MCF 10A (cell line): ENCODE data around the gene LAMA3. TPM values are rescaled to one million over a fixed set of nuclear protein-coding genes. Genes with fewer than 3 reads are reported as not detected.

Experiments used
- BruUV-seq: library from RNA; stranded (reverse); fragments of 400-500 nt; replicated peaks from 2 replicates; lab custom pipeline; 2021; lab: Mats Ljungman, UMichigan
- CTCF ChIA-PET: fragments of 300-600 bp; sonication (Branson Sonifier 250); formaldehyde crosslinking; extraction: SDS; loops from one replicate; lab custom pipeline; 2021; ENCODE audit warnings: antibody characterized with exemption, inconsistent platforms; lab: Yijun Ruan, JAX
- POLR2A ChIA-PET: fragments of 300-600, 350-650 bp; sonication (Branson Sonifier 250); formaldehyde crosslinking; extraction: SDS; loops from one replicate; lab custom pipeline; 2020; ENCODE audit warnings: antibody characterized with exemption, inconsistent platforms; lab: Yijun Ruan, JAX
- DNase-seq: peaks from one replicate; pipeline ENCODE4 v3.0.0-alpha.2; 2018; ENCODE audit not compliant: unreplicated experiment
- H3K27ac Mint-ChIP-seq: one replicate; pipeline ENCODE4 v1.8.0; 2022; ENCODE audit warnings: mild to moderate bottlenecking, low read depth, mixed read lengths; ENCODE audit not compliant: unreplicated experiment
- H3K27me3 Mint-ChIP-seq: one replicate; pipeline ENCODE4 v1.8.0; 2022; ENCODE audit warnings: mixed read lengths; ENCODE audit not compliant: insufficient read depth, unreplicated experiment
- H3K36me3 Mint-ChIP-seq: one replicate; pipeline ENCODE4 v1.8.0; 2022; ENCODE audit warnings: mild to moderate bottlenecking, moderate library complexity, mixed read lengths; ENCODE audit not compliant: insufficient read depth, unreplicated experiment
- H3K4me1 Mint-ChIP-seq: one replicate; pipeline ENCODE4 v1.8.0; 2022; ENCODE audit warnings: mixed read lengths; ENCODE audit not compliant: insufficient read depth, unreplicated experiment
- H3K4me3 Mint-ChIP-seq: one replicate; pipeline ENCODE4 v1.8.0; 2022; ENCODE audit warnings: mild to moderate bottlenecking, moderate library complexity, mixed read lengths; ENCODE audit not compliant: unreplicated experiment
- H3K9me3 Mint-ChIP-seq: one replicate; pipeline ENCODE4 v1.8.0; 2022; ENCODE audit warnings: mixed read lengths; ENCODE audit not compliant: unreplicated experiment
- intact Hi-C: fragments of 100-400 bp; cut with micrococcal nuclease; formaldehyde crosslinking; loops from 2 replicates; pipeline ENCODE4 v1.14.1; 2022
- total RNA-seq: library from RNA; stranded (reverse); gene quantifications from 2 replicates; pipeline ENCODE4 v1.2.3, GENCODE V29; 2022
- TF ChIP-seq, protein P1 (sequence below): fragments of 200-600 bp; IDR thresholded peaks from one replicate; pipeline ENCODE4 v1.8.0; 2022; ENCODE audit warnings: antibody characterized with exemption, mild to moderate bottlenecking; ENCODE audit not compliant: unreplicated experiment

LAMA3 gene
- total RNA-seq, 1 experiment from 2014 or later, result 371 TPM

DNA sequence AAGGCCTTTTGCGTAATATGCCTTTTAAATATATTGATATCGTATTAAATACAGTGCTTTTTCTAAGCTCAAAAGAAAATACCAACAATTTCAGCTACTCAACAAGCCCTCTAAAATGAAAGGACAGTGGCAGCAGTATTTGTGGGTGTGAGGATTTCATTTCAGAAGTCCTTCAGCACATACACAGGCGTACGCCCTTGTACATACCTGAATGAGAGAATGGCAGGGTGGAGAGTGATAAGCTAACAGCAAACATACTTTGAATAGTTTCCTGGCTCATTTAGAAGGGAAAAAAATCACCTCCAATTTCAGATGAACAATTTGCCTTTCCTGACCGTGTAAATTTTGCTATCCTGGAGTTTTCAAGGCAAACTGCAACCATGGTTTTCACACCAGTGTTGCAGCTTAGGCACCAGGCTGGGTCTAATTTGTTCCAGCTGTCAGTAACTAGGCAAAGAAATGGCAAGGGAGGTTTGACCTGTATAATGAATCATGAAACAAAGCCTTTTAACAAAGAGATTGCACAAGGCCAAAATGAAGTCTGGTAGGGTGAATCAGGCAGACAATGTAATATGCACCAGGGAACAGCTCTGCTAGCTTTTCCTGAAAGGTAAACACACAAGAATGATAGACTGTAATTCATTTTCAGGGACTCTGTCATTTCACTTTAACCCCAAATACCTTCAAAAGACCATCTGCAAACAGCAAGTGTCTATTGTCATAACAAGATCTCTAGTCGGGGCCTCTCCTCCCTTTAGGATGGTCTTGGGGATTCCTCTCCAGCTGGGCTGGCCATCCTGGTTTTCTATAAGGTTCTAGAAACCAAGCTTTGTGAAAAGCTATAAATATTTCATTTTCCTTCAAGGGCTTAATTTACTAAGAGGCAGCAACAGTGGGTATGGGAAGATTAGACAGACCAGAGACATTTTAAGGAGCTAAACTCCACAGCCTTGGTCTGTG, 38.0 kb upstream of the LAMA3 start:
- DNase-seq, result peak; percentile 74
- ChIA-PET CTCF (interaction anchor here (0.5 to 1.8 kb wide), 8 partner anchors 8 to 52 kb away, joined by 3 to 10 read pairs (median 5); no protein-coding TSS in a partner anchor), POLR2A (interaction anchor here (0.7 to 2.2 kb wide), 11 partner anchors 10 to 221 kb away, joined by 3 to 15 read pairs (median 5); no protein-coding TSS in a partner anchor)
- H3K27me3 Mint-ChIP-seq, result no peaks in the 10 kb centered on the region
- peaks cover 8% of the 10 kb centered on the region for H3K4me1 Mint-ChIP-seq
- H3K9me3 Mint-ChIP-seq, result no peaks in the 10 kb centered on the region
- no TSS peak for BruUV-seq
- H3K36me3 Mint-ChIP-seq, result peaks cover 4% of the 10 kb centered on the region
- no peak overlapping the region for H3K4me3 Mint-ChIP-seq
- H3K27ac Mint-ChIP-seq, result no peak overlapping the region
- intact Hi-C loops, result no loop called here
- TF ChIP-seq, protein P1, sequence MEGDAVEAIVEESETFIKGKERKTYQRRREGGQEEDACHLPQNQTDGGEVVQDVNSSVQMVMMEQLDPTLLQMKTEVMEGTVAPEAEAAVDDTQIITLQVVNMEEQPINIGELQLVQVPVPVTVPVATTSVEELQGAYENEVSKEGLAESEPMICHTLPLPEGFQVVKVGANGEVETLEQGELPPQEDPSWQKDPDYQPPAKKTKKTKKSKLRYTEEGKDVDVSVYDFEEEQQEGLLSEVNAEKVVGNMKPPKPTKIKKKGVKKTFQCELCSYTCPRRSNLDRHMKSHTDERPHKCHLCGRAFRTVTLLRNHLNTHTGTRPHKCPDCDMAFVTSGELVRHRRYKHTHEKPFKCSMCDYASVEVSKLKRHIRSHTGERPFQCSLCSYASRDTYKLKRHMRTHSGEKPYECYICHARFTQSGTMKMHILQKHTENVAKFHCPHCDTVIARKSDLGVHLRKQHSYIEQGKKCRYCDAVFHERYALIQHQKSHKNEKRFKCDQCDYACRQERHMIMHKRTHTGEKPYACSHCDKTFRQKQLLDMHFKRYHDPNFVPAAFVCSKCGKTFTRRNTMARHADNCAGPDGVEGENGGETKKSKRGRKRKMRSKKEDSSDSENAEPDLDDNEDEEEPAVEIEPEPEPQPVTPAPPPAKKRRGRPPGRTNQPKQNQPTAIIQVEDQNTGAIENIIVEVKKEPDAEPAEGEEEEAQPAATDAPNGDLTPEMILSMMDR, result no peak

DNA sequence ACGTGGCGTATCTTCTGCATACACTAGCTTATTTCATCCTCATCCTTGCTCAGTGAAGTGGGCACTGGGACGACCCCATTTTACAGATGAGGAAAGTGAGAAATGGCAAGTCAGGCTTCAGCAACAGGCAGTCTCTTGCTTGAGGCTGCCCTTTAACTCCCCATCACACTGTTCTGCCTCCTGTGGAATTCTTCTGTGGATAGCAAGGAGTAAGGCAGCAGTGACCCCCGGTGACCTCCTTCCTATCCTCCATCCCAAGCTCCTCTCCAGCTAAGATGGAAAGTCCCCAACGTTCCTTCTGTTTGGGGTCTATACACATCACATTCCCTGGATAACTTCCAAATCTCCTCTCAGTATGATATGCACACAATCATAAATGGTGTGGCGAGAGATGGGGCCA, 37.0 kb upstream of the LAMA3 start:
- POLR2A ChIA-PET, result interaction anchor here (0.7 to 2.2 kb wide), 5 partner anchors 11 to 53 kb away, joined by 3 to 8 read pairs (median 5); no protein-coding TSS in a partner anchor
- Mint-ChIP-seq H3K27me3 (no peaks in the 10 kb centered on the region), H3K36me3 (peaks cover 4% of the 10 kb centered on the region), H3K27ac (no peak overlapping the region), H3K4me1 (peaks cover 8% of the 10 kb centered on the region), H3K9me3 (no peaks in the 10 kb centered on the region), H3K4me3 (no peak overlapping the region)
- intact Hi-C loops, result no loop called here
- CTCF ChIA-PET, result interaction anchor here (0.6 to 1.7 kb wide), 6 partner anchors 9 to 51 kb away, joined by 3 to 6 read pairs (median 5); no protein-coding TSS in a partner anchor
- BruUV-seq, result no TSS peak
- no peak for DNase-seq
- TF ChIP-seq, protein P1, result no peak

DNA sequence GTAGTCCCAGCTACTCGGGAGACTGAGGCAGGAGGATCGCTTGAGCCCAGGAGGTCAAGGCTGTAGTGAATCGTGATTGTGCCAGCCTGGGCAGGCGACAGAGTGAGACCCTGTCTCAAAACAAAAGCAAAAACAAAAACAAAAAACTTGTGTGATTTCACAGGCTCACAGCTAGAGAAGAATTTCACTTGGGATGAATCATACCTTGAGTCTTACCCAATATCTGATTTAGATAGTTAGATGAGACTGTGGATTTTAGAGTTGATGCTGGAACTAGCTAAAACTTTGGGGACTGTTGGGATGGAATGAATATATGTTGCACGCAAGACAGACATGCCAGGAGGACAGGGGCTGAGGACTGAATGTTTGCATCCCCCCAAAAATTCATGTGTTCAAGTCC, 31.0 kb upstream of the LAMA3 start:
- DNase-seq, result no peak
- no peak overlapping the region for H3K4me3 Mint-ChIP-seq
- TF ChIP-seq, protein P1, result no peak
- intact Hi-C loops, result no loop called here
- no peaks in the 10 kb centered on the region for H3K27me3 Mint-ChIP-seq
- ChIA-PET CTCF (interaction anchor here (0.6 to 1.3 kb wide), 3 partner anchors 23 to 715 kb away, joined by 3 read pairs; no protein-coding TSS in a partner anchor), POLR2A (interaction anchor here (0.9 to 1.0 kb wide), 2 partner anchors 19 to 31 kb away, joined by 3 read pairs; no protein-coding TSS in a partner anchor)
- H3K4me1 Mint-ChIP-seq, result peaks cover 12% of the 10 kb centered on the region
- H3K27ac Mint-ChIP-seq, result no peak overlapping the region
- H3K36me3 Mint-ChIP-seq, result no peaks in the 10 kb centered on the region
- H3K9me3 Mint-ChIP-seq, result no peaks in the 10 kb centered on the region
- BruUV-seq, result no TSS peak
